ENCODE results near the gene FNDC3B. TPM values are rescaled to one million over a fixed set of nuclear protein-coding genes. Genes with fewer than 3 reads are reported as not detected.

The FNDC3B gene
- total RNA-seq, 2 donors from 2014 or later, result 17.6 to 17.9 TPM

GRCh38 chr3:172271386-172271976 lies 232.1 kb downstream of the FNDC3B start:
- H3K4me3 Mint-ChIP-seq, result no peak overlapping the region
- H3K36me3 Mint-ChIP-seq (ENCODE audit: low read depth), result peaks cover 28% of the 10 kb centered on the region
- H3K27me3 Mint-ChIP-seq, result no peaks in the 10 kb centered on the region
- H3K4me1 Mint-ChIP-seq, result no peaks in the 10 kb centered on the region
- H3K9me3 Mint-ChIP-seq, result no peaks in the 10 kb centered on the region
- no peak overlapping the region for H3K27ac Mint-ChIP-seq
- no peak for ATAC-seq (replicated peaks)

- no peak overlapping the region for H3K27ac Mint-ChIP-seq
- no peaks in the 10 kb centered on the region for H3K27me3 Mint-ChIP-seq
- no peak overlapping the region for H3K4me3 Mint-ChIP-seq
- H3K4me1 Mint-ChIP-seq, result no peaks in the 10 kb centered on the region
- H3K36me3 Mint-ChIP-seq (ENCODE audit: low read depth), result peaks cover 21% of the 10 kb centered on the region
- H3K9me3 Mint-ChIP-seq, result no peaks in the 10 kb centered on the region
- no peak for ATAC-seq (replicated peaks)
Observed at GRCh38 chr3:172272698-172273097, 233.3 kb downstream of the FNDC3B start.

- H3K4me1 Mint-ChIP-seq, result no peaks in the 10 kb centered on the region
- no peaks in the 10 kb centered on the region for H3K9me3 Mint-ChIP-seq
- H3K27ac Mint-ChIP-seq, result no peak overlapping the region
- H3K4me3 Mint-ChIP-seq, result no peak overlapping the region
- no peak for ATAC-seq (replicated peaks)
- no peaks in the 10 kb centered on the region for H3K27me3 Mint-ChIP-seq
- peaks cover 21% of the 10 kb centered on the region for H3K36me3 Mint-ChIP-seq (ENCODE audit: low read depth)
Observed at GRCh38 chr3:172273378-172273777, 234.0 kb downstream of the FNDC3B start.

- peaks cover 21% of the 10 kb centered on the region for H3K36me3 Mint-ChIP-seq (ENCODE audit: low read depth)
- no peaks in the 10 kb centered on the region for H3K4me1 Mint-ChIP-seq
- no peaks in the 10 kb centered on the region for H3K27me3 Mint-ChIP-seq
- H3K9me3 Mint-ChIP-seq, result no peaks in the 10 kb centered on the region
- no peak overlapping the region for H3K4me3 Mint-ChIP-seq
- peak overlapping the region; percentile 6 for H3K27ac Mint-ChIP-seq
- no peak for ATAC-seq (replicated peaks)
Observed at GRCh38 chr3:172274906-172275305, 235.5 kb downstream of the FNDC3B start.

- Mint-ChIP-seq H3K27me3 (no peaks in the 10 kb centered on the region), H3K4me3 (no peak overlapping the region), H3K27ac (no peak overlapping the region)
Observed at GRCh38 chr3:172275586-172275985, 236.2 kb downstream of the FNDC3B start.

GRCh38 chr3:172276103-172276502 lies 236.7 kb downstream of the FNDC3B start:
- no peak overlapping the region for H3K27ac Mint-ChIP-seq
- H3K27me3 Mint-ChIP-seq, result no peaks in the 10 kb centered on the region
- no peak for ATAC-seq (replicated peaks)
- peaks cover 14% of the 10 kb centered on the region for H3K36me3 Mint-ChIP-seq (ENCODE audit: low read depth)
- H3K4me1 Mint-ChIP-seq, result no peaks in the 10 kb centered on the region
- no peaks in the 10 kb centered on the region for H3K9me3 Mint-ChIP-seq
- no peak overlapping the region for H3K4me3 Mint-ChIP-seq

More at GRCh38 chr3:172275586-172275985, 236.2 kb downstream of the FNDC3B start:
- Mint-ChIP-seq H3K4me1 (no peaks in the 10 kb centered on the region), H3K9me3 (no peaks in the 10 kb centered on the region), H3K36me3 (ENCODE audit: low read depth) (peaks cover 16% of the 10 kb centered on the region)
- no peak for ATAC-seq (replicated peaks)

GRCh38 chr3:172277151-172277652 lies 237.8 kb downstream of the FNDC3B start:
- H3K36me3 Mint-ChIP-seq (ENCODE audit: low read depth), result peaks cover 15% of the 10 kb centered on the region
- H3K27me3 Mint-ChIP-seq, result no peaks in the 10 kb centered on the region
- H3K9me3 Mint-ChIP-seq, result no peaks in the 10 kb centered on the region
- no peaks in the 10 kb centered on the region for H3K4me1 Mint-ChIP-seq
- no peak for ATAC-seq (replicated peaks)
- H3K27ac Mint-ChIP-seq, result no peak overlapping the region
- no peak overlapping the region for H3K4me3 Mint-ChIP-seq

GRCh38 chr3:172279191-172279640 lies 239.8 kb downstream of the FNDC3B start:
- Mint-ChIP-seq H3K27ac (no peak overlapping the region), H3K4me3 (no peak overlapping the region), H3K9me3 (no peaks in the 10 kb centered on the region), H3K4me1 (no peaks in the 10 kb centered on the region), H3K27me3 (no peaks in the 10 kb centered on the region), H3K36me3 (ENCODE audit: low read depth) (peaks cover 22% of the 10 kb centered on the region)
- no peak for ATAC-seq (replicated peaks)

- H3K9me3 Mint-ChIP-seq, result no peaks in the 10 kb centered on the region
- no peak for ATAC-seq (replicated peaks)
- H3K4me1 Mint-ChIP-seq, result peaks cover 2% of the 10 kb centered on the region
- H3K27me3 Mint-ChIP-seq, result no peaks in the 10 kb centered on the region
- no peak overlapping the region for H3K4me3 Mint-ChIP-seq
- no peak overlapping the region for H3K27ac Mint-ChIP-seq
- H3K36me3 Mint-ChIP-seq (ENCODE audit: low read depth), result peaks cover 17% of the 10 kb centered on the region
Observed at GRCh38 chr3:172279974-172280373, 240.6 kb downstream of the FNDC3B start.

GRCh38 chr3:172280406-172281051 lies 241.2 kb downstream of the FNDC3B start:
- H3K4me3 Mint-ChIP-seq, result no peak overlapping the region
- H3K27ac Mint-ChIP-seq, result no peak overlapping the region
- H3K4me1 Mint-ChIP-seq, result peaks cover 6% of the 10 kb centered on the region
- no peaks in the 10 kb centered on the region for H3K9me3 Mint-ChIP-seq
- ATAC-seq (replicated peaks), result no peak
- H3K27me3 Mint-ChIP-seq, result no peaks in the 10 kb centered on the region
- H3K36me3 Mint-ChIP-seq (ENCODE audit: low read depth), result peaks cover 21% of the 10 kb centered on the region

- no peak overlapping the region for H3K4me3 Mint-ChIP-seq
- no peaks in the 10 kb centered on the region for H3K27me3 Mint-ChIP-seq
- H3K27ac Mint-ChIP-seq, result no peak overlapping the region
- peaks cover 34% of the 10 kb centered on the region for H3K36me3 Mint-ChIP-seq (ENCODE audit: low read depth)
- ATAC-seq (replicated peaks), result no peak
- H3K4me1 Mint-ChIP-seq, result peaks cover 6% of the 10 kb centered on the region
- no peaks in the 10 kb centered on the region for H3K9me3 Mint-ChIP-seq
Observed at GRCh38 chr3:172281884-172282283, 242.5 kb downstream of the FNDC3B start.

GRCh38 chr3:172282850-172283249 lies 243.5 kb downstream of the FNDC3B start:
- H3K27ac Mint-ChIP-seq, result peak overlapping the region; percentile 46
- ATAC-seq (replicated peaks), result no peak
- no peak overlapping the region for H3K4me3 Mint-ChIP-seq
- peaks cover 11% of the 10 kb centered on the region for H3K4me1 Mint-ChIP-seq
- peaks cover 44% of the 10 kb centered on the region for H3K36me3 Mint-ChIP-seq (ENCODE audit: low read depth)
- no peaks in the 10 kb centered on the region for H3K9me3 Mint-ChIP-seq
- no peaks in the 10 kb centered on the region for H3K27me3 Mint-ChIP-seq

GRCh38 chr3:172283841-172284357 lies 244.5 kb downstream of the FNDC3B start:
- H3K9me3 Mint-ChIP-seq, result no peaks in the 10 kb centered on the region
- H3K4me1 Mint-ChIP-seq, result peaks cover 11% of the 10 kb centered on the region
- H3K4me3 Mint-ChIP-seq, result no peak overlapping the region
- no peaks in the 10 kb centered on the region for H3K27me3 Mint-ChIP-seq
- H3K36me3 Mint-ChIP-seq (ENCODE audit: low read depth), result peaks cover 54% of the 10 kb centered on the region
- no peak for ATAC-seq (replicated peaks)
- no peak overlapping the region for H3K27ac Mint-ChIP-seq

- ATAC-seq (replicated peaks), result no peak
- H3K9me3 Mint-ChIP-seq, result no peaks in the 10 kb centered on the region
- no peak overlapping the region for H3K27ac Mint-ChIP-seq
- no peaks in the 10 kb centered on the region for H3K27me3 Mint-ChIP-seq
- H3K4me3 Mint-ChIP-seq, result no peak overlapping the region
- H3K36me3 Mint-ChIP-seq (ENCODE audit: low read depth), result peaks cover 57% of the 10 kb centered on the region
- H3K4me1 Mint-ChIP-seq, result peaks cover 11% of the 10 kb centered on the region
Observed at GRCh38 chr3:172285844-172286243, 246.5 kb downstream of the FNDC3B start.

- no peak overlapping the region for H3K4me3 Mint-ChIP-seq
Observed at GRCh38 chr3:172286548-172287148, 247.3 kb downstream of the FNDC3B start.

More at GRCh38 chr3:172286548-172287148, 247.3 kb downstream of the FNDC3B start:
- Mint-ChIP-seq H3K36me3 (ENCODE audit: low read depth) (peaks cover 57% of the 10 kb centered on the region), H3K4me1 (peaks cover 11% of the 10 kb centered on the region), H3K9me3 (no peaks in the 10 kb centered on the region), H3K27ac (no peak overlapping the region), H3K27me3 (no peaks in the 10 kb centered on the region)
- no peak for ATAC-seq (replicated peaks)
